ENCODE measurements around the gene RAPGEF6.

RAPGEF6 gene

DNA sequence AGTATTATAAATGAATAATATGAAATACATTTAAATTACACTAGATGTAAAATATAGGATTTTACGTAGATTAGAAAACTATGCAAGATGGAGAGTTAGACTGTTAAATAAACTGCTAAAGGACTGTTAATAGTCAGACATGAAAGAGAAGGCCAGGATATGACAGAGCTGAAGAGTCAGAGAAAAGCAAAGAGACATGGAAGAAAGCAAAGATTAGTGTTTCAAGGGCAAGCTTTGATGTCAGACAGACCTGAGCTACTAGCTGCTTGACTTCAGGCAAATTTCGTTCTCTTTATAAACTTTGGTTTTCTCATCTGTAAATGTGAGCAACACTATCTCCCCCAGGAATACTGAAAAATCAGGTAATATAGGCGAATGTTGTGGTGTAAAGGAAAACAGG, 161.3 kb downstream of the RAPGEF6 start:
- no peak overlapping the region for H3K4me3 ChIP-seq (ENCODE audit: low read depth, low read length)
- ChIA-PET CTCF (no interaction called here), POLR2A (no interaction called here)
- TF ChIP-seq, protein P1, sequence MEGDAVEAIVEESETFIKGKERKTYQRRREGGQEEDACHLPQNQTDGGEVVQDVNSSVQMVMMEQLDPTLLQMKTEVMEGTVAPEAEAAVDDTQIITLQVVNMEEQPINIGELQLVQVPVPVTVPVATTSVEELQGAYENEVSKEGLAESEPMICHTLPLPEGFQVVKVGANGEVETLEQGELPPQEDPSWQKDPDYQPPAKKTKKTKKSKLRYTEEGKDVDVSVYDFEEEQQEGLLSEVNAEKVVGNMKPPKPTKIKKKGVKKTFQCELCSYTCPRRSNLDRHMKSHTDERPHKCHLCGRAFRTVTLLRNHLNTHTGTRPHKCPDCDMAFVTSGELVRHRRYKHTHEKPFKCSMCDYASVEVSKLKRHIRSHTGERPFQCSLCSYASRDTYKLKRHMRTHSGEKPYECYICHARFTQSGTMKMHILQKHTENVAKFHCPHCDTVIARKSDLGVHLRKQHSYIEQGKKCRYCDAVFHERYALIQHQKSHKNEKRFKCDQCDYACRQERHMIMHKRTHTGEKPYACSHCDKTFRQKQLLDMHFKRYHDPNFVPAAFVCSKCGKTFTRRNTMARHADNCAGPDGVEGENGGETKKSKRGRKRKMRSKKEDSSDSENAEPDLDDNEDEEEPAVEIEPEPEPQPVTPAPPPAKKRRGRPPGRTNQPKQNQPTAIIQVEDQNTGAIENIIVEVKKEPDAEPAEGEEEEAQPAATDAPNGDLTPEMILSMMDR (IDR thresholded peaks at IDR 0.05; ENCODE audit: insufficient read depth, low read length, missing control alignments) = no peak
- DNase-seq (ENCODE audit: low read depth, low spot score) = no peak

DNA sequence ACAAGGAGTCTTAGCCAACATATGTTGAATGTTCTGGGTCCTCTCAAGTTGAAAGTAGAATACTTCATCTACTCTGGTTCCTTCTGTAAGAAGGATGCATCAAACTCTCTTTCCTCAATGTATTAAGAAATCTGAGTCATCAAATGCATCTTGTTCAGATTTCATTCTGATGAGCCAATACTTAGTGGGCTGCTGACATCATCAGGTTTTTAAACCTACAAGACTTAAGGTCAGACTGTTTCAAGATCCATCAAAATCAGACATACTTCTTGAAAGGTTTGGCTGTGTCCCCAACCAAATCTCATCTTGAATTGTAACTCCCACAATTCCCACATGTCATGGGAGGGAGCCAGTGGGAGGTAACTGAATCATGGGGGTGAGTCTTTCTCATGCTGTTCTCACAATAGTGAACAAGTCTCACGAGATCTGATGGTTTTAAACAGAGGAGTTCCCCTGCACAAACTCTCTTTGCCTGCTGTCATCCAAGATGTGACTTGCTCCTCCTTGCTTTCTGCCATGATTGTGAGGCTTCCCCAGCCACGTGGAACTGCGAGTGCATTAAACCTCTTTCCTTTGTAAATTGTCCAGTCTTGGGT, 168.8 kb downstream of the RAPGEF6 start:
- peak; percentile 46 for DNase-seq (ENCODE audit: low read depth, low spot score)
- H3K4me3 ChIP-seq (ENCODE audit: low read depth, low read length) = no peak overlapping the region
- ChIA-PET CTCF (no interaction called here), POLR2A (no interaction called here)
- TF ChIP-seq, protein P1 (IDR thresholded peaks at IDR 0.05; ENCODE audit: insufficient read depth, low read length, missing control alignments) = no peak

DNA sequence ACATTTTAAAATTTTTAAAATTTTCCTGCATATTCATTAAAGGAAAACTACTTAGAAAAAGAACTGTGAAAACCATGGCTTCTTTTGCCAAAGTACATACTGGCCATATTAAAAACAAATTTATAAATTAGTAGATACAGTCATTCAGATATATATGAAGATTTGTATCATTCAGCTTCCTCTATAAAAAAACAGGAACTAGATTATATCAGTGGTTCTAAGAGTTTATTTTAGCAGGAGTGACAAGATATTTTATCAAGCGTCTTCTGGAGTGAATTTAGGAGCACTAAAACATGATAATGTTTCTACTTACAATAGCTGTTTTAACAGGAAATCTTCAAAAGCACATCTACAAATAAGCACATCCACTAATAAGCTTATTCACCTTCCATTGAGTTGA, 171.4 kb downstream of the RAPGEF6 start:
- POLR2A ChIA-PET = no interaction called here
- CTCF ChIA-PET = interaction anchor here (0.7 kb wide), 1 partner anchor 12 kb away, joined by 3 read pairs; no protein-coding TSS in a partner anchor
- H3K4me3 ChIP-seq (ENCODE audit: low read depth, low read length) = no peak overlapping the region
- DNase-seq (ENCODE audit: low read depth, low spot score) = no peak
- TF ChIP-seq, protein P1 (IDR thresholded peaks at IDR 0.05; ENCODE audit: insufficient read depth, low read length, missing control alignments) = no peak

DNA sequence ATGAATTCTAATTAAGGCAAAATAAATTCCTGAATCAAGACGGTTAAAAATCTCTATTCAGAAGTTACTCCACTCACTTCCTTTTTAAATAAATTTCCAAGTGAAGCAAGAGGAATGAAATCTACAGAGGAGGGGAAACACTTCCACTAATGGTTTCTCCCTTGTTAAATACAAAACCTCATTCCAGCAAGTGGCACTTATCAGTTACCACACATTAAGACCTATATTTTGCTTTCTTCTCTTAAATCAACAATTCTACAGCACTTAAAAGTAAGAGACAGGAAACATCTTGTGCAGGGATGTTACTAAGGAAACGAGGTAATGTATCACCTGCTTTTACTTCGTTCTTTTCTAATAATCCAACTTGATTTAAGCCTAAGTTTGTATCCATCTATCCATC, 172.6 kb downstream of the RAPGEF6 start:
- H3K4me3 ChIP-seq (ENCODE audit: low read depth, low read length) = no peak overlapping the region
- CTCF ChIA-PET = interaction anchor here (1.2 kb wide), 1 partner anchor 299 kb away, joined by 3 read pairs; no protein-coding TSS in a partner anchor
- POLR2A ChIA-PET = no interaction called here
- DNase-seq (ENCODE audit: low read depth, low spot score) = no peak
- TF ChIP-seq, protein P1 (IDR thresholded peaks at IDR 0.05; ENCODE audit: insufficient read depth, low read length, missing control alignments) = no peak

DNA sequence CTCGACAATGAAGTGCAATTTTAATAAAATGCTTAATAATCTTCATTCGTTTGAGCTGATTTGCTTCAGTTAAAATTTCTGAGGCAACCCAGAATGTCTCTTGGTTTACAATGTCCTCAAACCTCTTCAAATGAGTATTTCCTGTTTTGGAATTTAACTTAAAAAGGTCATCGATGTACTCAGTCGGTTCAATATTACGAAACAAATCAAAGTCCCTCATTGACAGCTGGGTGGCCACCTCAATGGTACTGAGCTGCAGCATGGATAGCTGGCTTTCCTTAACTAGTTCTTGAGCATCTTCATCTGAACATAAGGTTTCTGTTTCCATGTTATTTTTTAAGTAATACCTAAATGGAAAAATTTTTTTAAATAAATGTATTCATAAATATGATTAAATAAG, 173.3 kb downstream of the RAPGEF6 start:
- CTCF ChIA-PET = interaction anchor here (1.1 to 1.2 kb wide), 2 partner anchors 39 to 298 kb away, joined by 3 read pairs; no protein-coding TSS in a partner anchor
- POLR2A ChIA-PET = no interaction called here
- H3K4me3 ChIP-seq (ENCODE audit: low read depth, low read length) = no peak overlapping the region
- DNase-seq (ENCODE audit: low read depth, low spot score) = no peak
- TF ChIP-seq, protein P1 (IDR thresholded peaks at IDR 0.05; ENCODE audit: insufficient read depth, low read length, missing control alignments) = no peak

DNA sequence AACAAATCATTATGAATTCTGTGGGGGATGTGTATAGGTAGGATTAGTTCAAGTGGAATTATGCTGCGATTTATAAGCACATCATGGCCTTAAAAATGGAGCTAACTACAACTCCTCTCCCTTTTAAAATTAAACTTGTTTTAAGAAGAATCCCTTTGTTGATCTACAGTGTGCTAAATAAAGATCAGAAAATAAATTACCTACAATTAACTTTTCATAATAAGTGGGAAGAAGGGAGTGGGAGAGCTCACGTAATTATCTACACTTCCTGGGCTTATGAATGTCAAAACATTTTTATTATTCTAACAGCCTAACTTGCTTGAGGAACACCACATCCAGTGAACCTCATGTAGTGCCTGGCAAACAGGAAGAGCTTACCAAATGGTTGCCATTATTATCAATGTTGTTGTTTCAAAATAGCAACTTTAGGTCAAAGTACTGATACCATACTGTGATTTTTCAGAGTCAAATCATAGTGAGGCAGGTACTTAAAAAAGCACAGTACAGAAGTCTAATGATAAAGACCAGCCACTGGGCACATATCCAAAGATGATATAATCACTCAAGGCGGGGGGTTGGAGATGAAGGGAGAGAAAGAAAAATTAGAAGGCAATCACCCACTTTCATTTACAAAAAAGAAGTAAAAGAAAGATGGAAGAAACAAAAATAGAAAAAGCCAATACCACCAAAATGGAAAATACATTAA, 174.0 kb downstream of the RAPGEF6 start:
- POLR2A ChIA-PET = no interaction called here
- CTCF ChIA-PET = interaction anchor here (1.1 kb wide), 1 partner anchor 38 kb away, joined by 3 read pairs; no protein-coding TSS in a partner anchor

More for the DNA sequence above, 174.0 kb downstream of the RAPGEF6 start:
- TF ChIP-seq, protein P1 (IDR thresholded peaks at IDR 0.05; ENCODE audit: insufficient read depth, low read length, missing control alignments) = no peak
- no peak for DNase-seq (ENCODE audit: low read depth, low spot score)
- H3K4me3 ChIP-seq (ENCODE audit: low read depth, low read length) = no peak overlapping the region
